CD4-positive, alpha-beta T cell treated with Interleukin-15 for 4 hours (primary cell): Measurements from ENCODE around the gene AHRR.
"Not testable (repeated sequence)": the region's sequence is repeated elsewhere in the genome, so short reads cannot be mapped to it uniquely, and the experiment has no call there.

Source experiments
- DNase-seq: peaks from one replicate; pipeline ENCODE4 v3.0.0-alpha.2; 2020; ENCODE audit warnings: low spot score

Gene AHRR

GRCh38 chr5:367358-368130 is 46.0 kb downstream of the AHRR start:
- no peak for DNase-seq

- no peak for DNase-seq
These were observed 46.9 kb downstream of the AHRR start for GRCh38 chr5:368183-369084.

GRCh38 chr5:369151-369868 is 47.8 kb downstream of the AHRR start:
- DNase-seq, result no peak

- not testable (repeated sequence) for DNase-seq
These were observed 48.3 kb downstream of the AHRR start for GRCh38 chr5:369869-370236.

- DNase-seq, result no peak
These were observed 48.9 kb downstream of the AHRR start for GRCh38 chr5:370311-370958.

GRCh38 chr5:370959-371810 is 49.7 kb downstream of the AHRR start:
- DNase-seq, result no peak

GRCh38 chr5:371811-372555 is 50.5 kb downstream of the AHRR start:
- no peak for DNase-seq

- no peak for DNase-seq
These were observed 51.1 kb downstream of the AHRR start for GRCh38 chr5:372556-372995.

GRCh38 chr5:372996-373709 is 51.6 kb downstream of the AHRR start:
- no peak for DNase-seq

GRCh38 chr5:373710-374602 is 52.4 kb downstream of the AHRR start:
- peak; percentile 14 for DNase-seq

GRCh38 chr5:374631-375335 is 53.3 kb downstream of the AHRR start:
- DNase-seq, result no peak

- DNase-seq, result no peak
These were observed 53.9 kb downstream of the AHRR start for GRCh38 chr5:375336-375920.

- no peak for DNase-seq
These were observed 54.6 kb downstream of the AHRR start for GRCh38 chr5:375921-376798.

- no peak for DNase-seq
These were observed 55.3 kb downstream of the AHRR start for GRCh38 chr5:376799-377325.

GRCh38 chr5:377326-377981 is 55.9 kb downstream of the AHRR start:
- no peak for DNase-seq
